SK-N-SH (cell line): Measurements from ENCODE around the gene MAN1A1. TPM values are rescaled to one million over a fixed set of nuclear protein-coding genes. Genes with fewer than 3 reads are reported as not detected.

ENCODE experiments used
- CTCF ChIA-PET: fragments of 300-600, 350-600 bp; formaldehyde crosslinking; extraction: SDS; loops from one replicate; lab custom pipeline; 2021; lab: Yijun Ruan, JAX
- POLR2A ChIA-PET: fragments of 350-600 bp; sonication (Branson Sonifier 250); formaldehyde crosslinking; extraction: SDS; loops from one replicate; lab custom pipeline; 2020; ENCODE audit warnings: antibody characterized with exemption, inconsistent platforms; lab: Yijun Ruan, JAX
- DNase-seq: peaks from one replicate; pipeline ENCODE4 v3.0.0; 2012
- H2AFZ ChIP-seq: fragments of 200-600 bp; sonication (generic); 2 replicates; pipeline ENCODE4 v1.8.1; 2016; ENCODE audit warnings: antibody characterized with exemption, mild to moderate bottlenecking, low read depth
- H3F3A ChIP-seq: fragments of 200-600 bp; sonication (generic); replicated peaks from 2 replicates; pipeline ENCODE3; 2016; ENCODE audit warnings: antibody characterized with exemption, mild to moderate bottlenecking; ENCODE audit not compliant: insufficient read depth
- H3K27ac ChIP-seq, 2 experiments: fragments of 200-500 bp in 1 of 2; fragments of 200-600 bp in 1 of 2; sonication (Bioruptor generic) in 1 of 2; sonication (generic), shearing (Covaris generic) in 1 of 2; 2 replicates each; pipeline versions ENCODE4 v1.5.1 to v1.6.1; 2014 to 2016; ENCODE audit warnings: low read depth in 2 of 2, inconsistent platforms in 1 of 2, low read length in 1 of 2, mild to moderate bottlenecking in 1 of 2, mixed read lengths in 1 of 2
- H3K27me3 ChIP-seq: fragments of 200-600 bp; sonication (generic), shearing (Covaris generic); 2 replicates; pipeline ENCODE4 v1.6.1; 2016; ENCODE audit warnings: mixed run types; ENCODE audit not compliant: insufficient read depth
- H3K36me3 ChIP-seq, 2 experiments: fragments of 200-500 bp in 1 of 2; fragments of 200-600 bp in 1 of 2; sonication (Bioruptor generic) in 1 of 2; sonication (generic) in 1 of 2; replicated peaks in 1 of 2; 2 replicates each; pipeline versions ENCODE3 to v1.5.1; 2014 to 2016; ENCODE audit warnings: low read length in 1 of 2, mild to moderate bottlenecking in 1 of 2; ENCODE audit not compliant: insufficient read depth in 2 of 2, control insufficient read depth in 1 of 2
- H3K4me1 ChIP-seq, 2 experiments: fragments of 200-500 bp in 1 of 2; fragments of 200-600 bp in 1 of 2; sonication (Bioruptor generic) in 1 of 2; sonication (generic), shearing (Covaris generic) in 1 of 2; 2 replicates each; pipeline versions ENCODE4 v1.5.1 to v1.6.1; 2014 to 2016; ENCODE audit warnings: low read depth in 1 of 2, low read length in 1 of 2, mixed run types in 1 of 2; ENCODE audit not compliant: insufficient read depth in 2 of 2, control insufficient read depth in 1 of 2
- H3K4me2 ChIP-seq: fragments of 200-600 bp; sonication (generic), shearing (Covaris generic); 2 replicates; pipeline ENCODE4 v1.6.1; 2017; ENCODE audit warnings: mixed run types
- H3K4me3 ChIP-seq, 2 experiments: fragments of 200-500 bp in 1 of 2; fragments of 200-600 bp in 1 of 2; sonication (Bioruptor generic) in 1 of 2; sonication (generic), shearing (Covaris generic) in 1 of 2; 2 replicates each; pipeline versions ENCODE4 v1.5.1 to v1.8.1; 2014 to 2016; ENCODE audit warnings: low read depth in 2 of 2, inconsistent platforms in 1 of 2, low read length in 1 of 2, mild to moderate bottlenecking in 1 of 2, mixed read lengths in 1 of 2, moderate library complexity in 1 of 2
- H3K79me2 ChIP-seq: fragments of 200-600 bp; sonication (generic); 2 replicates; pipeline ENCODE4 v1.8.1; 2017; ENCODE audit warnings: mild to moderate bottlenecking; ENCODE audit not compliant: insufficient read depth
- H3K9ac ChIP-seq: fragments of 200-600 bp; sonication (generic); 2 replicates; pipeline ENCODE4 v1.6.1; 2017; ENCODE audit warnings: mixed run types
- H3K9me2 ChIP-seq: fragments of 200-600 bp; sonication (generic); 2 replicates; pipeline ENCODE4 v1.6.1; 2017; ENCODE audit warnings: mixed run types
- H3K9me3 ChIP-seq: fragments of 200-600 bp; sonication (generic); 2 replicates; pipeline ENCODE4 v1.6.1; 2017; ENCODE audit warnings: mixed run types, mild to moderate bottlenecking, moderate library complexity
- H4K20me1 ChIP-seq: fragments of 200-600 bp; sonication (generic); 2 replicates; pipeline ENCODE4 v1.6.1; 2017; ENCODE audit warnings: mild to moderate bottlenecking, mixed run types; ENCODE audit not compliant: insufficient read depth
- CHD2 ChIP-seq: fragments of 150-350 bp; IDR thresholded peaks from 2 replicates; pipeline ENCODE4 v1.6.1; 2018; ENCODE audit warnings: low read length; ENCODE audit not compliant: partially characterized antibody
- EP300 ChIP-seq, 2 experiments: IDR thresholded peaks; 2 replicates each; pipeline versions ENCODE4 v1.4.0 to v1.6.1; 2012; ENCODE audit warnings: borderline replicate concordance in 1 of 2, low read depth in 1 of 2, low read length in 1 of 2
- EZH2phosphoT487 ChIP-seq: fragments of 200-600 bp; sonication (generic); IDR thresholded peaks from 2 replicates; pipeline ENCODE4 v1.6.1; 2017; ENCODE audit warnings: low read depth, mixed run types, mild to moderate bottlenecking, antibody characterized with exemption, moderate library complexity, borderline replicate concordance
- FOSL2 ChIP-seq: IDR thresholded peaks from 2 replicates; pipeline ENCODE4 v1.4.0; 2012; ENCODE audit warnings: low read depth, mild to moderate bottlenecking, moderate library complexity, borderline replicate concordance
- FOXJ3 ChIP-seq: sonication (generic); formaldehyde crosslinking; IDR thresholded peaks from 2 replicates; pipeline ENCODE4 v1.5.1; 2020; ENCODE audit warnings: mild to moderate bottlenecking, missing genetic modification reagents
- GABPA ChIP-seq: IDR thresholded peaks from 2 replicates; pipeline ENCODE4 v1.4.0; 2012; ENCODE audit warnings: low read depth, mild to moderate bottlenecking
- IRF3 ChIP-seq: fragments of 150-350 bp; IDR thresholded peaks from 2 replicates; pipeline ENCODE4 v1.6.1; 2016; ENCODE audit warnings: mild to moderate bottlenecking, low read depth, low read length
- MAX ChIP-seq: IDR thresholded peaks from 2 replicates; pipeline ENCODE4 v1.4.0; 2012; ENCODE audit warnings: low read depth
- MXI1 ChIP-seq: IDR thresholded peaks from 2 replicates; pipeline ENCODE4 v1.6.1; 2012; ENCODE audit warnings: mild to moderate bottlenecking, low read depth, low read length, improper control_type of control experiment
- NRF1 ChIP-seq: IDR thresholded peaks from 2 replicates; pipeline ENCODE4 v1.6.1; 2012; ENCODE audit warnings: low read depth, mild to moderate bottlenecking, low read length
- PBX3 ChIP-seq: IDR thresholded peaks from 2 replicates; pipeline ENCODE4; 2012
- RXRA ChIP-seq: IDR thresholded peaks from 2 replicates; pipeline ENCODE4 v1.4.0; 2012; ENCODE audit warnings: low read depth, mild to moderate bottlenecking, borderline replicate concordance
- SIN3A ChIP-seq: IDR thresholded peaks from 2 replicates; pipeline ENCODE4 v1.6.1; 2012; ENCODE audit warnings: low read depth, mild to moderate bottlenecking, low read length, moderate library complexity, borderline replicate concordance
- SMC3 ChIP-seq: IDR thresholded peaks from 2 replicates; pipeline ENCODE4 v1.6.1; 2012; ENCODE audit warnings: low read depth, low read length, improper control_type of control experiment
- TAF1 ChIP-seq: IDR thresholded peaks from 2 replicates; pipeline ENCODE4 v1.6.1; 2012; ENCODE audit warnings: low read depth, mild to moderate bottlenecking, low read length, moderate library complexity, borderline replicate concordance
- USF1 ChIP-seq: IDR thresholded peaks from 2 replicates; pipeline ENCODE4 v1.4.0; 2012; ENCODE audit warnings: low read depth, borderline replicate concordance
- USF2 ChIP-seq: fragments of 150-350 bp; IDR thresholded peaks from 2 replicates; pipeline ENCODE4 v1.6.1; 2017; ENCODE audit warnings: antibody characterized with exemption, low read length, low read depth, borderline replicate concordance
- YY1 ChIP-seq: IDR thresholded peaks from 2 replicates; pipeline ENCODE4 v1.4.0; 2012; ENCODE audit warnings: low read depth, mild to moderate bottlenecking
- ZBTB33 ChIP-seq: IDR thresholded peaks from 2 replicates; pipeline ENCODE4 v1.4.0; 2012; ENCODE audit warnings: low read depth, borderline replicate concordance
- WGBS: methylation state at CpG from one replicate; pipeline ENCODE4 v1.1.6; 2017; ENCODE audit warnings: low lambda C conversion rate; 5-methylcytosine and 5-hydroxymethylcytosine counted together
- polyA plus RNA-seq, 3 experiments: library from polyadenylated mRNA; depleted of rRNA; stranded (reverse); fragments of >200 nt; gene quantifications; 2 replicates each; pipeline ENCODE4 v1.2.3, GENCODE V29; 2012

The MAN1A1 gene
- polyA plus RNA-seq, 1 of the 3 experiments (the other 2 are of a cell fraction), result 28.0 TPM

- ChIA-PET CTCF (no interaction called here), POLR2A (no interaction called here)
- H3K36me3 ChIP-seq, result peaks cover 10% of the 10 kb centered on the region in 2 experiments
- no peaks in the 10 kb centered on the region for H3K79me2 ChIP-seq
- WGBS, result 79% methylated on average over 3 of the region's 3 CpGs
- peaks cover 17% of the 10 kb centered on the region for H3F3A ChIP-seq
- no peak overlapping the region for H3K4me2 ChIP-seq
- TF ChIP-seq ZBTB33 (no peak), TAF1 (no peak), USF1 (no peak), FOXJ3 (no peak), NRF1 (no peak), CHD2 (no peak)
- TF ChIP-seq, all 33 proteins: peak for 0
- Histone ChIP-seq H3K4me3 (no peak overlapping the region), H3K27ac (no peak overlapping the region), H3K9me2 (no peaks in the 10 kb centered on the region), H3K4me1 (peaks cover 0 to 4% of the 10 kb centered on the region in 2 experiments; a peak in 1 of 4 replicates), H3K9me3 (peaks cover 19% of the 10 kb centered on the region), H3K27me3 (no peaks in the 10 kb centered on the region), H4K20me1 (no peaks in the 10 kb centered on the region), H3K9ac (no peak overlapping the region), H2AFZ (no peak overlapping the region)
- DNase-seq, result no peak
These were observed 79.0 kb downstream of the MAN1A1 start for GRCh38 chr6:119270545-119270944.

- Histone ChIP-seq H3K9ac (no peak overlapping the region), H3K9me2 (no peaks in the 10 kb centered on the region), H3K4me1 (peaks cover 0 to 4% of the 10 kb centered on the region in 2 experiments; a peak in 1 of 4 replicates), H3K79me2 (no peaks in the 10 kb centered on the region), H3K4me3 (no peak overlapping the region), H2AFZ (no peak overlapping the region), H3K36me3 (peaks cover 10% of the 10 kb centered on the region in 2 experiments), H3K27me3 (no peaks in the 10 kb centered on the region), H3F3A (peaks cover 12% of the 10 kb centered on the region), H3K4me2 (no peak overlapping the region), H4K20me1 (no peaks in the 10 kb centered on the region), H3K9me3 (peaks cover 19% of the 10 kb centered on the region), H3K27ac (no peak overlapping the region)
- TF ChIP-seq USF1, result no peak
- TF ChIP-seq SIN3A, result no peak
- no peak for TF ChIP-seq USF2
- no peak for TF ChIP-seq FOSL2
- no peak for TF ChIP-seq RXRA
- TF ChIP-seq SMC3, result no peak
- no peak for TF ChIP-seq EZH2phosphoT487
- no peak for TF ChIP-seq NRF1
- TF ChIP-seq IRF3, result no peak
- TF ChIP-seq MAX, result no peak
- no peak for TF ChIP-seq YY1
- no peak for TF ChIP-seq GABPA
- TF ChIP-seq MXI1, result no peak
- no peak for TF ChIP-seq EP300 (IDR thresholded peaks at IDR 0.05; ENCODE audit: borderline replicate concordance in 1 of 2, low read depth in 1 of 2, low read length in 1 of 2)
- TF ChIP-seq PBX3, result no peak
- ChIA-PET POLR2A (no interaction called here), CTCF (no interaction called here)
- no peak for DNase-seq
- WGBS, result 80% methylated on average over 4 of the region's 8 CpGs
These were observed 80.1 kb downstream of the MAN1A1 start for GRCh38 chr6:119269266-119270103.
